GM10248 (cell line): Measurements from ENCODE around the gene MAML3.

Experiments
- CTCF ChIA-PET: fragments of 300-600 bp; sonication (Branson Sonifier 250); formaldehyde crosslinking; extraction: SDS; loops from one replicate; lab custom pipeline; 2021; ENCODE audit warnings: antibody characterized with exemption; lab: Yijun Ruan, JAX
- POLR2A ChIA-PET: fragments of 350-650 bp; sonication (Branson Sonifier 250); formaldehyde crosslinking; extraction: SDS; loops from one replicate; lab custom pipeline; 2020; ENCODE audit warnings: antibody characterized with exemption; lab: Yijun Ruan, JAX
- DNase-seq: peaks from one replicate; pipeline ENCODE4 v3.0.0; 2012; ENCODE audit errors: extremely low spot score
- CTCF ChIP-seq: IDR thresholded peaks from 2 replicates; pipeline ENCODE4 v1.5.1; 2012; ENCODE audit warnings: mild to moderate bottlenecking, low read depth; ENCODE audit errors: extremely low read depth, missing control alignments, control extremely low read depth

MAML3 gene

GRCh38 chr4:140105436-140105835 is 48.5 kb downstream of the MAML3 start:
- no peak for TF ChIP-seq CTCF
- CTCF ChIA-PET, result interaction anchor here (1.3 kb wide), 1 partner anchor 10 kb away, joined by 3 read pairs; no protein-coding TSS in a partner anchor
- POLR2A ChIA-PET, result no interaction called here
- no peak for DNase-seq

- no peak for TF ChIP-seq CTCF
- ChIA-PET POLR2A (no interaction called here), CTCF (interaction anchor here (1.0 kb wide), 1 partner anchor 106 kb away, joined by 3 read pairs; no protein-coding TSS in a partner anchor)
- DNase-seq, result no peak
Observed at GRCh38 chr4:140103676-140104075, 50.3 kb downstream of the MAML3 start.

GRCh38 chr4:140102421-140102820 is 51.6 kb downstream of the MAML3 start:
- POLR2A ChIA-PET, result no interaction called here
- no peak for TF ChIP-seq CTCF
- DNase-seq, result no peak
- CTCF ChIA-PET, result interaction anchor here (1.0 kb wide), 1 partner anchor 105 kb away, joined by 3 read pairs; no protein-coding TSS in a partner anchor

- no peak for TF ChIP-seq CTCF
- POLR2A ChIA-PET, result no interaction called here
- CTCF ChIA-PET, result no interaction called here
- no peak for DNase-seq
Observed at GRCh38 chr4:140100771-140101170, 53.2 kb downstream of the MAML3 start.

GRCh38 chr4:140099983-140100382 is 54.0 kb downstream of the MAML3 start:
- POLR2A ChIA-PET, result no interaction called here
- no peak for TF ChIP-seq CTCF
- CTCF ChIA-PET, result no interaction called here
- DNase-seq, result no peak

- no peak for DNase-seq
- ChIA-PET POLR2A (no interaction called here), CTCF (interaction anchor here (1.3 kb wide), 2 partner anchors 19 to 22 kb away, joined by 3 read pairs; no protein-coding TSS in a partner anchor)
- TF ChIP-seq CTCF, result no peak
Observed at GRCh38 chr4:140098455-140099160, 55.4 kb downstream of the MAML3 start.
